DMS 273 (cell line): ENCODE results near the gene LRRC75A.
"Not testable (repeated sequence)": the region's sequence is repeated elsewhere in the genome, so short reads cannot be mapped to it uniquely, and the experiment has no call there.

Experiments
- DNase-seq: peaks from one replicate; lab custom pipeline; 2025; ENCODE audit not compliant: unreplicated experiment; lab: John Stamatoyannopoulos, UW

LRRC75A gene

DNA sequence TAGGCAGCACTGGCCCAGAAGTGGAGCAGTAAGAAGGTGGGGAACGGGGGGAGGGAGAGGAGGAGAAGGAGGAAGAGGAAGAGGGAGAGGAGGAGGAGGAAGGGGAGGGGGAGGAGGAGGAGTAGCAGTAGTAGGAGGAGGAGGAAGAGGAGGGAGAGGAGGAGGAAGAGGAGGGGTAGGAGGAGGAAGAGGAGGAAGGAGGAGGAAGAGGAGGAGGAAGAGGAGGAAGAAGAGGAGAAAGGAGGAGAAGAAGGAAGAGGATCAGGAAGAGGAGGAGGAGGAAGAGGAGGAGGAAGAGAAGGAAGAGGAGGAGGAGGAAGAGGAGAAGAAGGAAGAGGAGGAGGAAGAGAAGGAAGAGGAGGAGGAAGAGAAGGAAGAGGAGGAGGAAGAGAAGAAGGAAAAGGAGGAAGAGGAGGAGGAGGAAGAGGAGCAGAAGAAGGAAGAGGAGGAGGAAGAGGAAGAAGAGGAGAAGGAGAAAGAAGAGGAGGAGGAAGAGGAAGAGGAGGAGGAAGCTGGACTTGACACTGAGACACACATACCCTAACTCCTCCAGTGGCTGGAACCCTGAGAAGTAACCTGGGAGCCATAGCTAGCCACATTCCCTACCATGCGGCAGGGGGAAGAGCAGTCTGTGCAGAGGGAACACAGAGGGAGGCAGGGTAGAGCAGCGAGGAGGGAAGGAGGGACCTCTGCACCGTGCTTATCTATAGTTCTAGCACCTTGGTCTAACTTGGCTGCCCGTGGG, 35.8 kb downstream of the LRRC75A start:
- DNase-seq, result no peak

DNA sequence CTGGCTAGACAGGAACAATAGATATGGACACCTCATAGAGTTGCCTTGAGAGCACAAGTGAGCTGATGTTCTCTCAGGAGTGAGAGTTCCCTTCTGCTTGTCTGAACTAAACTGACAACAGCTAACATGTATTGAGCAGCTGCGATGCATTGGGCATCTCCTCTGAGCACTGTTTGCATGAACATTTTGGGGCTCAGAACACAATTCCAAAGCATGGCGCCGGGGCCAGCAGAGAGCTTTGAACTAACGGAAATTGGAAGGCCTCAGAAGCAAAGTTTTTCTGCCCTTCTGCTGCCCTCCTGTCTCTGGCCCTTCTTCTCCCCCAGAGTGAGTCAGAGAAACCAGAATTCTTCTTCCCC, 38.5 kb downstream of the LRRC75A start:
- no peak for DNase-seq

DNA sequence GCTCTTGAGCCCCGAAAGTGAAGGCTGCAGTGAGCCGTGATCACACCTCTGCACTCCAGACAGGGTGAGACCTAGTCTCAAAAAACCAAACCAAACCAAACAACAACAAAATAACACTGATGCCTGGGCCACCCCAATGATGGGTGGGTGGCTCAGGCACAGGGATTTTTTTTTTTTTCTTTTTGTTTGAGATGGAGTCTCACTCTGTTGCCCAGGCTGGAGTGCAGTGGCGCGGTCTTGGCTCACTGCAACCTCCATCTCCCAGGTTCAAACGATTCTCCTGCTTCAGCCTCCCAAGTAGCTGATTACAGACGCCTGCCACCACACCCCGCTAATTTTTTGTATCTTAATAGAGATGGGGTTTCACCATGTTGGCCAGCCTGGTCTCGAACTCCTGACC, 39.7 kb downstream of the LRRC75A start:
- DNase-seq, result not testable (repeated sequence)

DNA sequence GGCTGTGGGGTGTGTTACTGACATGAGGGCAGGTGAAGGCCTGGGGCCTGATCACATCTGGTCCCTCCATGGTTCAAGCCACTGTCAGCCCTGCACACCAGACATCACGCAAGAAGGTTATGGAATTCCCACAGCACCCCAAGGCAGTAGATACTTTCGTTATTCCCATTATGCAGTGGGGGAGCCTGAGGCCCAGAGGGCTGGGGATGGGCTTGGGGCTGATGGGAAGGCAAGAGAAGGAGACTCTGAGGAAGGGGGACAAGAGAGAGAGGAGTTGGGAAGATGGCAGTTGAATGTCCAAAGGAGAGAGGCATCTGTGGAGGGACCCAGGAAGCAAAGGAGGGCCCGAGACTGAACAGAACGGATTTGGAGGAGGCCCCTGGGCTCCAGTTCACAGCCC, 42.0 kb downstream of the LRRC75A start:
- no peak for DNase-seq

DNA sequence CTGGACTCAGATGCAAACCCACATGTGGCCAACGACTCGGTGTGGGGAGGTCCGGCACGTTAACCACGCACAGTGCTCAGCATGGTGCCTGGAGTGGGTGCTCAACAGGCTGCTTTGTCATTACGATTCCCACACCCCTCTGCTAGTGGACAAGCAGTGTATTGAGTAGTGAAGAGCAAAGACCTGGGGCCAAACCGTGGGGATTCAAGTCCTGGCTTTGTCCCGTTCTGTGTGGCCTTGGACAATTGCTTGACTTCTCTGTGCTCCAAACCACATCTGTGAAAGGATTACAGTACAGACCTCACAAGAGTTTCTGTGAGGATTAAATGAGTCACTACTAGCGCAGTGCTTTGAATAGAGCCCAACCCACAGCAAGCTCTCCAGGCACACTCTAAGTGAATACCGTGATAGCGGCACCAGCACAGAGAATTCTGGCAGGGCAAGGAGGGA, 42.8 kb downstream of the LRRC75A start:
- DNase-seq, result no peak

DNA sequence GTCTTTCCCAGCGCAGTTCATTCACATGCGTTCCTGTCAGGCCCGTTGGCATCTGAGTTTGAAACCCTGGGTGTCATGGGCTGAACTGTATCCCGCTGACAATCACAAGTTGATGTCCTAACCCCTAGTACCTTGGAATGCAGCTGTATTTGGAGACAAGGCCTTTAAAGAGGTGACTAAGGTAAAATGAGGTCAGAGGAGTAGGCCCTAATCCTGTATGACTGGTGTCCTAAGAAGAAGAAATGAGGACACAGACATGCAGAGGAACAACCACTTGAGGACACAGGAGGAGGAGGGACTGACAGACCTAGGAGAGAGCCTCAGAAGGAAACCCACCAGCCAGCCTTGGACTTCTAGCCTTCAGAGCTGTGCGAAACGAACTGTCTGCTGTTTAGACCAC, 43.5 kb downstream of the LRRC75A start:
- DNase-seq, result no peak

DNA sequence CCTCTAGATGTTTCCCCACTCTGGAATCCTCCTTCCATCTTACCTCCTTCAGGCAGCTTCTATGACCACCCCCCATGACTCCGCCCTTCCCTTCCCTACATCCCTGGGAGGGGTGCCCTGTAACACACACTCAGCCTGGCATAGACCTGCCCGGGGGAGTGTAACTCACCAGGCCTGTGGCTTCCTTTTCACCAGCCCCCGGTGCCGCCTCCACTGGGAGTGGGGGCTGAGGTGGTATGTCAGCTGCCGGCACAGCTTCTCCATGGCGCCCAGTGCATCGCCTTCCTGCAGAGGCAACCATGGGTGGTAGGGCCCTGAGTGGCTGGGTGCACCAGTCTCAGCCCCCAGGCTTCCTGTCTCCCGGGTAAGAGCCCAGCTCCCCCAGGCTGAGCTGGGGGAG, 44.3 kb downstream of the LRRC75A start:
- no peak for DNase-seq

DNA sequence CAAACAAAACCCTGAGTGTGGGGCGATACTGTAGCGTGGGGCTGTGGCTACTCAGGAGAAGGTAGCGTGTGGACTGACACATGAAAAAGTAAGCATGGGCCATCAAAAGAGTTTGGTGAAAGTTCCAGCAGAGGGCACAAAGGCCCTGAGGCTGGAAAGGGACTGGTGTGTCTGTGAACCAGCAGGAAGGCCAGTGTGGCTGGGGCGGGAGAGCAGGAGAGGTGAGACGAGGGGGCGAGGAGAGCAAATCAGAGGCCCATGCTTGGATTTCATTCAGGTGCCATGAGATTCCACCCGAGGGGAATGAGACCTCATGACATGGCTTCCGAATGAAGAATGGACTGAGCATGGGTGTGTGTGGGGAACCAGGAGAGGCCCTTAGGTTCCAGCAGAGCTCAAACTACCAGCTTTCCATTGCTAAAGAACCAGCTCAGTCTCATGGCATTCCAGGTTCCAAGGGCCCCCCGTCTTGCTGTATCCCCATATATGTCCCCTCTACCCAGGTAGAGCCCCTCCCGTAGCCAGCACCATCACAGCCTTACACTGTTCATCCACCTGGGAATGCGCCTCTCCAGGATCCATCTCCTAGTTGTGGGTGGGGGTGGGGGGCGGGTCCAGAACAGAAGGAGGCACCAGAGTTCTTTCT, 45.5 kb downstream of the LRRC75A start:
- peak; percentile 56 for DNase-seq

DNA sequence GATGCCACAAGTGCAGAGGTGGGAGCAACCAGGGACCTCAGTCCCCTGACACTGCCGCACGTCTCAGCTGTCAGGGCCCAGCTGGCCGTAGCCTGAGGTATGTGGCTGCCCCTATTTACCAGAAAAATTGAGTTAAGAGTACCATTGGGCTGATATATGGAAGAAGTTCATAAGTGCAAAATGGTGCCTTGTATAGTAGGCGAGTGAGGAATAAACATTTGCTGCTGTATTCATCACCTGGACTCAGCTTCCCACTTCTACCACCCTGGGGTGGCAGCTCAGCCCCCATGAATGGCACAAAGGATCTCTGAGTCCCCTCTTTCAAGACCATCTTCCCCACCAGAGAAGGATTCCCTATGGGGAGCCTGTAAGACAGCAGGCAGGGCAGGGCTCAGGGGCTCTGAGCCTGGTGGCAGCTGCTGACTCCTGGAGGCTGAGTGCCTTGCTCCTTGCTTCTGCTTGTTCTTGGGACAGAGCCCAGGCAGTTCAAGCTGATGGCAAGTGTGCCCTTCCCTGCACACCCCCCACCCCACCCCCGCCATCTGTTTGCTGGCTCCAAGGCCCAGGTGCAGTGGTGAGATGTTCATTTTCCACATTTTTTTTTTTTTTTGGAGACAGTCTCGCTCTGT, 47.6 kb downstream of the LRRC75A start:
- peak; percentile 90 for DNase-seq

DNA sequence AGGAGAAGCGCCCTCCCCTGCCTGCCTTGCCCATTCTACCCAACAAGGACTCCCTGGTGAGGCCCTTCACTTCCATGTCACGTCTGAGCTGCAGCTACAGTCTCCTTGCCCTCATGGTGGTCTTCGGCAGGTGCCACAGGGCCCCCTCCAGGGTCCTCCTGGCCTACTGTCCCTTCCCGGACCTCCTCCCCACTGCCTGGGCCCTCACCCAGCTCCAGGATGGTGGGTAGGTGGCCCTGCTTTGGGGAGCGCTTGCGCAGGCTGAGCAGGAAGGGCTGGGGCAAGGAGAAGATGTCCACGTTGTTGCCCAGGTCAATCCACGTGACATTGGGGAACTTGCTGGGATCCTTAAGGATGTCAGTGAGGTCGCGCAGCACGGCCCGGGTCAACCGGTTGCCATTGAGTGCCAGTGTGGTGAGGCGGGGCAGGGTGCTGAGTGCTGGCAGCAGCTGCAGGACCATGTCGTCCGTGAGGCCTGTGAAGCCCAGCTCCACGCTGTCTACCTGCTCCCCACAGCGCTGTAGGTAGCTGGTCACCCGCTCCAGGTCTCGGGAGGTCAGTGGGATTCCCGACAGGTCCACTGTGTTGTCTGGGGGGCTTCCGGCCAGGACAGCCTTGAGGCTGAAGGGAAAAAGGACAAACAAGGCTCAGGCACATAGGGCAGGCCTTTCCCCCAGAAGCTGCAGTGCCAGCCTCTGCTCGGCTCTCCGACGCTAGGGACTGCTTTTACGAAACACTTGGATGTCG, 48.3 kb downstream of the LRRC75A start:
- peak; percentile 77 for DNase-seq

DNA sequence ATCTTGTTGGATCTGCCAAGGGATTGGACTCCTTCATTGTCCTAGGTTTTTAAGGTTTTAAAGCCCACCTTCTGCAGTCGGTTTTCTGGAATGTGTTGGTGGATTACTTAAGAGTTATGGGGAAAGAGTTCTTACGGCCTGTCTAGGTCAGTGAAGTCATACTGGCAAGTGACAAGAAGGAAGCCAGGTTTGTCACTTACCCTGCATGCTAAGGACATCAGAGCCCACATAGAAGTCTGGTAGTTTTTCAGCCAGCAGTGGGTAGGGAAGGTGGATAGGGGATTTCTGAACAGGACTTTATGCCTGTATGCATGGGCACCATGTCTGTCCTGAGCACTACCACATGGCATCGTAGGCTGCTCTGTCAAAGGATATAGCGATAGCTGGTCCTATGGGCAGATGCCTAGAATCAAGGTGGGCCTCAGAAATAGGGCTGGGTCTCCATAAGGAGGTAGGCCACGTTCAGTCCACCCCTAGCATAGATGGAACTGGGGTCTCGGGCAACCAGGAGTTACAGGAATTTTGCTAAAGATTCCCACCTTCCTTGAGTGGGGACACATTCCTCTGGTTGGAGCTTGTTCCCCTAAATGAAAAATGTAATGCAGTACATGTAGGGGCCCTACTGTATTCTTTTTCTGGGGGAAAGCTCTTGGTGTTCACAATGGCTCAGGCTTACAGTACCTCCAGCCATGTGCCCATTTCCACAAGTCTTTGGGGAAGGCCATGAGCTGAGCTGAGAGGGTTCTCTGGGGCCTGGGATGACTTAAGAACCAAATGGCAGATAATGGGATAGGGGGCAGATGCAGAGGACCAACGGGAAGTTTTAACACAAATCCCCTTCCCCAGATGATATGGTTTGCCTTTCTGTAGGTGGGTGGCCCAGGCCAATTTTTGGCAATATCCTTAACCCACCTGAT, 49.1 kb downstream of the LRRC75A start:
- peak; percentile 77 for DNase-seq

DNA sequence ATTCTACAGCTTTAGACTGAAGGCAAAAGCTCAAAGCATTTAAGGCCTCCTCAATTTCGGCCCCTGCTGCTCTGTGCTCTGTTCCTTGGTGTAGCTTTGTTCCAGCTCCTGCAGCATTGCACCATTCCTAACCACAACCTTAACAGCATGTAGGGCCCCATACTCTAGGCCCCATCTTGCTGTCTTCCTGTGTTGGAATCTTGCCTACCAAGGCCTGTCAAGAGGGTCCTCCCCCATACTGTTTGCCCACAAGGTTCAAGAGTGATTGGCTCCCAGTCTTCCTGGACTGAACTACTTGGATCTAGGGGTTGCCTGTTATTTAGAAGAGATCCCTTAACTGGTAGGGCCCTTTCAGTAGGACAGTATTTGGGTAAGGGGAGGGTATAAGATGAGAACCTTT, 49.9 kb downstream of the LRRC75A start:
- DNase-seq, result peak; percentile 75

DNA sequence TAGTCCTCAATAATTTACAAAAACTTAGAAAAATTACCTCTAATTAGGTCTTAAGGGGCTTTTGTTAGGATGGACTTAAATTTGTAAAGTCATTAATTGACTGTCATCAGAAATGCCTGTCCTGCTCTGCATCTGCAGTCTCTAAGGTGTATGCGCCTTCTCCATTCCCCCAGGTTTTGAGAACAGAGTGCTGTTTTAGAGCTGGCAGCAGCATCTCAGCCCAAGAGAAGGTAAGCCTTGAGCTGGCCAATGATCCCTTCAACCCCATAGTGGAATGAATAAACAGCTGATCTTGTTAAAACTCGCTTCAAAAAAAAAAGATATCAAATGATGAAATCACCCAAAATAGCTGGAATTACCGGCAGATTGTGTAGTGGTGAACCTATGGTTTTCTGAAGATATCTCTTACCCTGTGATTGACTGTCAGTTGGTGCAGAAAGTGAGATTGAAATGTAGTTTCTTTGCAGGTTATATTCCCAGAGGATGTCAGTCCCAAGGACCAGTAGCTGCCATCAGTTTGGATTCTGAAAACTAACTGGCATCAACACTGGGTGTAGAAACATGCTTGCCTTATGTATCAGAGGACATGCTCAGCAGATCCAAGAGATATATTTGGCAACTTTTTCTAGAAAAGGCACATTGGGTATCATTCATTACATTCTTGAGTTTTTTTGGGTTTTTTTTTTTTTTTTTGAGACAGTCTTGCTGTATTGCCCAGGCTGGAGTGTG, 50.9 kb downstream of the LRRC75A start:
- no peak for DNase-seq

DNA sequence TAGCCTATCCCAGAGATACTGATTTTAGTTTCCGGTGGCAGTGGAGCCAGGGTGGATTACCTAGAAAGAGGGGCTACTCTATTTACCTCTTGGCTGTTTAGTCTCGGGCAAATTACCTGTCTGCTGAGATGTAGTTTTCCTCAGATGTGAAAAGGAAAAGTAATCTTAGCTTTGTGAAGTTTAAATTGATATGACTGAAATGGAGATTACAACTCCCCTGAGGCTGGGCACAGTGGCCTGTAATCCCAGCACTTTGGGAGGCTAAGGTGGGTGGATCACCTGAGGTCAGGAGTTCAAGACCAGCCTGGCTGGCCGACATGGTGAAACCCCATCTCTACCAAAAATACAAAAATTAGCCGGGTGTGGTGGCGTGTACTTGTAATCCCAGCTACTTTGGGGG, 51.6 kb downstream of the LRRC75A start:
- not testable (repeated sequence) for DNase-seq

DNA sequence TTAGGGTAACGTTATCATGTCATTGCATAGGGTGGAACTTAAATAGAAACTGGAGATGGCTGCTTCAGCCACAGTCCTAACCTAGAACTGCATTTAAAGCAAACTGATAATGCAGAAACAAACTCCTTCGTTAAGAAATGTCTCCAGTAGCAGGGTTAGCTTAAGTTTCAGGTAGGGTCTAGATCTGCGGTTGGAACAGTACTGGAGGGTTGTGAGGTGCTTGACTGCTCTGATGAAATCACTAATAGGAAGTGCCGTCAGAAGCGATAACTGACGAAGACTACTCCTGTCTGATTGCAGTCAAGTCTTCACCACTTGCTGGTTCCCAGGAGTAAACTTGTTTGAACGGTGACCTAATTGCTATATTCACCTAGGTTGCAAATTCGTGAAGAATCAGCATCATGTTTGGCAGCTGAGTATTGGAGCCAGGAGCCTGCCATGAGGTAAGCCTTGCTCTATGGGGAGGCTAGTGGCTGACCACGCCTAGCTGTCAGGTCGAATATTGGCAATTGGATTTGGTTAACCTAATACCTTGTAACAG, 52.1 kb downstream of the LRRC75A start:
- DNase-seq, result no peak

DNA sequence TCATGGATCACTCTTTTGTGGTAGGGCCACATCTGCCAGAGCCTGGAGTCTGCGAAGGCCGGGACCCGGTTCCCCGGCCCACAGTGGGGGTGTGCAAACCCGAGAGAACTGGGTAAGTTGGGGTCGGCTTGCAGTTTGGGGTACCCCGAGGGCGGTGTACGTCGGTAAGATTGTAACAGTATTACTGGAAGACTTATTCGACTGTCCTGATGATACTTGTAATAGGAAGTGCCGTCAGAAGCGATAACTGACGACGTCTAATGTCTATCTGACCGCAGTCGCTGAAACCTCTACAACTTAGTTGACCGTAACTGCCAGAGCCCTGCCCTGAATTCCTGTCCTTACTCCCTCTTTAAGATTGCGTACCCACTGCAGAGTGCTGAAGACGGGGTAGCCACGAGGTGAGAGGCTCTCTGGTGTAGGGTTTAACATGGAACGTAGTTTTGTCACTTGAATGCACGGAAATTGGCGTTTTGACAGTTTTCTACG, 52.6 kb downstream of the LRRC75A start:
- no peak for DNase-seq

DNA sequence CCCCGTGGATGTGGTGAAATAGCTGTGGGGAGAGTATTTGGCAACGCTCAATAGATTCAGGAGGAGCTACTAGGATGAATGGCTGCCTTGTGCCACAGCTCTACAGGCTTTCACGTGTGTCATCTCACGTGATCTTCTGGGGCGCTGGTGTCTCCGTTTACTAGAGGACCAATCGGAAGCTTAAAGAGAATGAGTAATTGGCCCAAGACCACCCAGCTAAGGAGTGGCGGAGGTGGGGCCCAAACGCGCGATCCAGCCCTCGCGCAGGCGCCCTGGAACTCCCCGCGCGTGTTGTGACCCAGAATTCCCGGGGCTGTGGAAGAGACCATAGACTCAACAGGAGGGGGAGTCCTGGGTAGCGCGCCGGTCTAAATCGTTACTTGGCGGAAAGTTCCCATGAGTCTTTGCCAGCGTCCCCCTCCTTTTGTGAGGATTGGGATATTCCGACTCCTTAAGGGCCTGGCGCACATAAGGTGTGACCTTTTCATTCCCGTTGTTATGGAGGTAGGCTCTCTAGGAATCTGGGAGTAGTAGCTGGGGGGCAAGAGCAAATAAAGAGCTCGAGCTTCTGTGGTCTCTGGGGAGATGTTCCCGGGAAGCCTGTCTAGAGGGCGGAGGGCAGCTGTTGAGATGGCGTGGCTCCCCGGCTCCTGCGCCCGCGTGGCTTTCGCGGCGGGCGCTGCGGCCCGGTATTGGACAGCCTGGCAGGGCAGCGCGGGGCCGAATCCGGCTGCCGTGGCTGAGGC, 53.3 kb downstream of the LRRC75A start:
- DNase-seq, result peak; percentile 99

DNA sequence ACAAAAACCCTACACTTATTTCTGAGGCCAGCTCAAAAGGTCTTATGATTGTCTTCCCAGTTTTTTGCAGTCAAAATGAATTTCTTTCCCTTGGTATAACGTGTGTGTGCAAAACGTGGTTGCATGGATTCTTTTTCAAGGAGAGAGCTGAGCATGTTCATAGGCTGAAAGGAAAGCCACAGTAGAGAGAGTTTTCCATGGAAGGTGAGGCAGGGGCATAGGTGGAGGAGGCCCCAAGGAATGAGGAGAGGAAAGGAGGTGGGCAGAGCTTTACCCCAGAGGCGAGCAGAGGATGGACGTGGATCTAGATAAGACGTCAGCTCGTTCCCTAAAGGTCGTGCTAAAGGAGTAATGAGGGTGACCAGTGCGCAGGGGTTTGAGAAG, 53.8 kb downstream of the LRRC75A start:
- no peak for DNase-seq

DNA sequence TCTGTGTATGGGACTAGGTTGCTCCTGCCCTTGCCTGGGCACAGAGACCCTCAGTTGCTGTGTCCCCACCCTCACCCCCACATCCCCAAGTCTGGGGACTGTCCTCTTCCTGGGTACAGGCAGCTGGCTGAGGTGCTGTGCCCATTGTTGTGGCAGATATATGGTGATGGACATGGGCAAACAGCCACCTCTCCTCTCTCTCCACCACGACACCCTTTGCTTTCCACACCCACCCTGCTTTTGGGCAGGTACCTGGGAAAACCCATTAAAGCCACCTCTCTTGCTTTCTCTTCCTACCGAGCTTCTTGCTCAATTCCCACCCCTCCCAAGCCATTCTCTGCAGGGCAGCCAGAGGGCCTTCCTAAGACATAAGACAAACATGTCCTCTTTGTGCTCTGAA, 54.9 kb downstream of the LRRC75A start:
- DNase-seq, result no peak
